H9 (cell line): Measurements from ENCODE around the gene FANCC. TPM values are rescaled to one million over a fixed set of nuclear protein-coding genes. Genes with fewer than 3 reads are reported as not detected.
A peak's percentile ranks its signal among the peaks of the same experiment; 100 is the strongest.

Source experiments
- DNase-seq: peaks from one replicate; pipeline ENCODE4 v3.0.0-alpha.2; 2017
- H2AFZ ChIP-seq: one replicate; pipeline ENCODE4 v1.6.1; 2013; ENCODE audit warnings: mild to moderate bottlenecking, low read length, control low read depth, moderate library complexity
- H2AK5ac ChIP-seq: 2 replicates; pipeline ENCODE4 v1.6.1; 2013; ENCODE audit warnings: low read length, control low read depth, mixed read lengths; ENCODE audit not compliant: insufficient read length
- H2BK120ac ChIP-seq: one replicate; pipeline ENCODE4 v1.6.1; 2013; ENCODE audit warnings: low read depth, mild to moderate bottlenecking, low read length, control low read depth, inconsistent platforms; ENCODE audit not compliant: poor library complexity, severe bottlenecking
- H2BK12ac ChIP-seq: 2 replicates; pipeline ENCODE4 v1.6.1; 2013; ENCODE audit warnings: low read length, control low read depth, mixed read lengths, low read depth; ENCODE audit not compliant: insufficient read length
- H2BK15ac ChIP-seq: 2 replicates; pipeline ENCODE4 v1.6.1; 2013; ENCODE audit warnings: low read depth, low read length, control low read depth
- H2BK20ac ChIP-seq: one replicate; pipeline ENCODE4 v1.6.1; 2013; ENCODE audit warnings: low read depth, mild to moderate bottlenecking, low read length, control low read depth, inconsistent platforms; ENCODE audit not compliant: poor library complexity, severe bottlenecking
- H2BK5ac ChIP-seq: 2 replicates; pipeline ENCODE4 v1.6.1; 2013; ENCODE audit warnings: low read length, control low read depth, mixed read lengths; ENCODE audit not compliant: insufficient read length
- H3K14ac ChIP-seq: 2 replicates; pipeline ENCODE4 v1.6.1; 2013; ENCODE audit warnings: low read length, control low read depth; ENCODE audit not compliant: insufficient read depth
- H3K18ac ChIP-seq: 2 replicates; pipeline ENCODE4 v1.6.1; 2013; ENCODE audit warnings: low read depth, mild to moderate bottlenecking, mixed read lengths, low read length, control low read depth; ENCODE audit not compliant: insufficient read length
- H3K23ac ChIP-seq: 2 replicates; pipeline ENCODE4 v1.6.1; 2013; ENCODE audit warnings: low read length, control low read depth, mixed read lengths, low read depth; ENCODE audit not compliant: insufficient read length
- H3K23me2 ChIP-seq: 2 replicates; pipeline ENCODE4 v1.6.1; 2013; ENCODE audit warnings: low read depth, mild to moderate bottlenecking, mixed read lengths, low read length, control low read depth; ENCODE audit not compliant: insufficient read length, poor library complexity, severe bottlenecking
- H3K27ac ChIP-seq: 2 replicates; pipeline ENCODE4 v1.5.1; 2013; ENCODE audit warnings: low read length, control low read depth, mixed read lengths, low read depth; ENCODE audit not compliant: insufficient read length
- H3K27me3 ChIP-seq: 2 replicates; pipeline ENCODE4 v1.6.1; 2013; ENCODE audit warnings: low read length, control low read depth, inconsistent platforms; ENCODE audit not compliant: insufficient read depth
- H3K4ac ChIP-seq: 2 replicates; pipeline ENCODE4 v1.6.1; 2013; ENCODE audit warnings: low read depth, mild to moderate bottlenecking, control low read depth, inconsistent platforms, low read length, moderate library complexity
- H3K4me1 ChIP-seq: 2 replicates; pipeline ENCODE4 v1.6.1; 2013; ENCODE audit warnings: low read length, control low read depth, inconsistent platforms; ENCODE audit not compliant: insufficient read depth
- H3K4me2 ChIP-seq: 2 replicates; pipeline ENCODE4 v1.6.1; 2013; ENCODE audit warnings: low read length, control low read depth, mixed read lengths; ENCODE audit not compliant: insufficient read length, insufficient read depth
- H3K56ac ChIP-seq: 2 replicates; pipeline ENCODE4 v1.6.1; 2013; ENCODE audit warnings: low read depth, mild to moderate bottlenecking, mixed read lengths, low read length, control low read depth; ENCODE audit not compliant: insufficient read length
- H3K79me1 ChIP-seq: 2 replicates; pipeline ENCODE4 v1.6.1; 2013; ENCODE audit warnings: low read depth, mild to moderate bottlenecking, moderate library complexity, low read length, control low read depth, inconsistent platforms; ENCODE audit not compliant: insufficient read depth, poor library complexity, severe bottlenecking
- H3K79me2 ChIP-seq: 2 replicates; pipeline ENCODE4 v1.6.1; 2013; ENCODE audit warnings: low read length, control low read depth, inconsistent platforms; ENCODE audit not compliant: insufficient read depth
- H3K9ac ChIP-seq: 2 replicates; pipeline ENCODE4 v1.6.1; 2013; ENCODE audit warnings: low read length, control low read depth, mixed read lengths; ENCODE audit not compliant: insufficient read length; ENCODE audit errors: extremely low read depth
- H3K9me3 ChIP-seq: one replicate; pipeline ENCODE4 v1.6.1; 2013; ENCODE audit warnings: low read depth, low read length, inconsistent platforms; ENCODE audit not compliant: control insufficient read depth
- H3T11ph ChIP-seq: one replicate; pipeline ENCODE4 v1.6.1; 2013; ENCODE audit warnings: mild to moderate bottlenecking, low read length, control low read depth, inconsistent platforms
- H4K20me1 ChIP-seq: one replicate; pipeline ENCODE4 v1.6.1; 2013; ENCODE audit not compliant: control insufficient read depth, insufficient read length, insufficient read depth
- H4K5ac ChIP-seq: 2 replicates; pipeline ENCODE4 v1.6.1; 2013; ENCODE audit warnings: low read depth, mild to moderate bottlenecking, mixed read lengths, low read length, control low read depth; ENCODE audit not compliant: insufficient read length
- H4K8ac ChIP-seq: replicated peaks from 2 replicates; pipeline ENCODE4 v1.6.1; 2013; ENCODE audit warnings: low read length, control low read depth, mixed read lengths, low read depth; ENCODE audit not compliant: insufficient read length
- H4K91ac ChIP-seq: 2 replicates; pipeline ENCODE4 v1.6.1; 2013; ENCODE audit warnings: low read depth, mild to moderate bottlenecking, moderate library complexity, mixed read lengths, low read length, control low read depth; ENCODE audit not compliant: insufficient read length
- H3K27ac Mint-ChIP-seq, 3 experiments: 2 replicates in 2 of 3; 3 replicates in 1 of 3; pipeline ENCODE4 v1.8.0; 2020 to 2021; ENCODE audit warnings: mixed read lengths in 3 of 3, mild to moderate bottlenecking in 1 of 3, moderate library complexity in 1 of 3
- H3K27me3 Mint-ChIP-seq: 2 replicates; pipeline ENCODE4 v1.8.0; 2021; ENCODE audit warnings: low read depth, mild to moderate bottlenecking, moderate library complexity, mixed read lengths
- H3K36me3 Mint-ChIP-seq, 3 experiments: 2 replicates in 2 of 3; 3 replicates in 1 of 3; pipeline ENCODE4 v1.8.0; 2020 to 2021; ENCODE audit warnings: low read depth in 3 of 3, mixed read lengths in 3 of 3; ENCODE audit not compliant: insufficient read depth in 1 of 3
- H3K4me1 Mint-ChIP-seq, 2 experiments: 2 replicates each; pipeline ENCODE4 v1.8.0; 2020; ENCODE audit warnings: mixed read lengths in 2 of 2
- H3K4me3 Mint-ChIP-seq, 2 experiments: 2 replicates in 1 of 2; 3 replicates in 1 of 2; pipeline ENCODE4 v1.8.0; 2020 to 2021; ENCODE audit warnings: mild to moderate bottlenecking in 2 of 2, mixed read lengths in 2 of 2, moderate library complexity in 1 of 2
- H3K9me3 Mint-ChIP-seq, 2 experiments: 2 replicates in 1 of 2; 3 replicates in 1 of 2; pipeline ENCODE4 v1.8.0; 2020; ENCODE audit warnings: mild to moderate bottlenecking in 2 of 2, mixed read lengths in 2 of 2, moderate library complexity in 1 of 2
- WGBS: extraction: QIAGEN DNeasy Blood & Tissue Kit; methylation state at CpG from one replicate; pipeline ENCODE4 v1.1.7; 2013; ENCODE audit warnings: missing lambda C conversion rate, low lambda C conversion rate, mixed read lengths; ENCODE audit not compliant: insufficient read length; ENCODE audit errors: extremely low coverage; 5-methylcytosine and 5-hydroxymethylcytosine counted together
- total RNA-seq: library from RNA; stranded (reverse); gene quantifications from 2 replicates; pipeline ENCODE4 v1.2.1, GENCODE V29; 2021
- TF ChIP-seq, protein P1 (sequence below): fragments of 200-600 bp; sonication (generic); conservative IDR thresholded peaks from 3 replicates; pipeline ENCODE4 v1.8.0; 2021; ENCODE audit warnings: antibody characterized with exemption, mild to moderate bottlenecking

The FANCC gene
- total RNA-seq, 1 experiment from 2014 or later, result 14.6 TPM

- no peak overlapping the region for H2BK15ac ChIP-seq
- no peaks in the 10 kb centered on the region for H3K27me3 ChIP-seq
- H3K79me2 ChIP-seq, result no peaks in the 10 kb centered on the region
- no peak overlapping the region for H3K23ac ChIP-seq
- WGBS, result no CpG with 5 or more reads among the region's 3 CpGs
- no peak overlapping the region for H4K91ac ChIP-seq
- H4K8ac ChIP-seq, result no peak overlapping the region
- H2AK5ac ChIP-seq, result no peak overlapping the region
- no peak overlapping the region for H2BK5ac ChIP-seq
- H3K9me3 Mint-ChIP-seq, result peaks cover 11 to 12% of the 10 kb centered on the region in 2 experiments; a peak in 4 of 5 replicates
- H2BK12ac ChIP-seq, result no peak overlapping the region
- no peaks in the 10 kb centered on the region for H3K9me3 ChIP-seq
- H3K14ac ChIP-seq, result no peak overlapping the region
- H3K18ac ChIP-seq, result no peak overlapping the region
- H2AFZ ChIP-seq, result no peak overlapping the region
- H2BK120ac ChIP-seq, result no peak overlapping the region
- peaks cover 4% of the 10 kb centered on the region; the same call in 1 of the 2 replicates for H3K27me3 Mint-ChIP-seq
- H3K79me1 ChIP-seq, result no peaks in the 10 kb centered on the region
- H3K4me1 ChIP-seq, result no peaks in the 10 kb centered on the region
- H3K27ac Mint-ChIP-seq, result no peak overlapping the region
- H3K4me3 Mint-ChIP-seq, result no peak overlapping the region
- H4K5ac ChIP-seq, result no peak overlapping the region
- H3K56ac ChIP-seq, result no peak overlapping the region
- H2BK20ac ChIP-seq, result no peak overlapping the region
- no peak overlapping the region for H3K4me2 ChIP-seq
- H4K20me1 ChIP-seq, result no peaks in the 10 kb centered on the region
- H3K9ac ChIP-seq, result no peak overlapping the region
- DNase-seq, result peak; percentile 55
- no peak overlapping the region for H3T11ph ChIP-seq
- peaks cover 0 to 9% (median 0%) of the 10 kb centered on the region in 3 experiments; a peak in 3 of 7 replicates for H3K36me3 Mint-ChIP-seq
- H3K4ac ChIP-seq, result no peak overlapping the region
- TF ChIP-seq, protein P1, sequence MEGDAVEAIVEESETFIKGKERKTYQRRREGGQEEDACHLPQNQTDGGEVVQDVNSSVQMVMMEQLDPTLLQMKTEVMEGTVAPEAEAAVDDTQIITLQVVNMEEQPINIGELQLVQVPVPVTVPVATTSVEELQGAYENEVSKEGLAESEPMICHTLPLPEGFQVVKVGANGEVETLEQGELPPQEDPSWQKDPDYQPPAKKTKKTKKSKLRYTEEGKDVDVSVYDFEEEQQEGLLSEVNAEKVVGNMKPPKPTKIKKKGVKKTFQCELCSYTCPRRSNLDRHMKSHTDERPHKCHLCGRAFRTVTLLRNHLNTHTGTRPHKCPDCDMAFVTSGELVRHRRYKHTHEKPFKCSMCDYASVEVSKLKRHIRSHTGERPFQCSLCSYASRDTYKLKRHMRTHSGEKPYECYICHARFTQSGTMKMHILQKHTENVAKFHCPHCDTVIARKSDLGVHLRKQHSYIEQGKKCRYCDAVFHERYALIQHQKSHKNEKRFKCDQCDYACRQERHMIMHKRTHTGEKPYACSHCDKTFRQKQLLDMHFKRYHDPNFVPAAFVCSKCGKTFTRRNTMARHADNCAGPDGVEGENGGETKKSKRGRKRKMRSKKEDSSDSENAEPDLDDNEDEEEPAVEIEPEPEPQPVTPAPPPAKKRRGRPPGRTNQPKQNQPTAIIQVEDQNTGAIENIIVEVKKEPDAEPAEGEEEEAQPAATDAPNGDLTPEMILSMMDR, result peak; percentile 86
- no peak overlapping the region for H3K27ac ChIP-seq
- H3K23me2 ChIP-seq, result no peaks in the 10 kb centered on the region
- no peaks in the 10 kb centered on the region for H3K4me1 Mint-ChIP-seq
These were observed 18.8 kb upstream of the FANCC start for GRCh38 chr9:95336281-95336680.
